Liver (tissue), 9 donors: ENCODE data around the gene TBL1X. TPM values are rescaled to one million over a fixed set of nuclear protein-coding genes. Genes with fewer than 3 reads are reported as not detected.

Source experiments
- DNase-seq: peaks from one replicate; pipeline ENCODE4 v3.0.0-alpha.2; 2017; ENCODE audit warnings: low spot score
- H3K27ac ChIP-seq, 2 donors: one replicate each; pipeline ENCODE4 v1.7.0; 2013; ENCODE audit warnings: inconsistent platforms in 2 of 2, low read length in 2 of 2, control low read depth in 1 of 2, low read depth in 1 of 2, mild to moderate bottlenecking in 1 of 2
- H3K27me3 ChIP-seq, 4 donors: one replicate each; pipeline versions ENCODE4 v1.6.1 to v1.7.0; 2013; ENCODE audit warnings: low read length in 3 of 4, inconsistent platforms in 1 of 4, mild to moderate bottlenecking in 1 of 4, moderate library complexity in 1 of 4; ENCODE audit not compliant: control insufficient read depth in 4 of 4, insufficient read depth in 4 of 4
- H3K36me3 ChIP-seq, 4 donors: one replicate each; pipeline versions ENCODE4 v1.6.1 to v1.7.0; 2013; ENCODE audit warnings: low read length in 3 of 4, mild to moderate bottlenecking in 3 of 4, low read depth in 1 of 4, moderate library complexity in 1 of 4; ENCODE audit not compliant: control insufficient read depth in 4 of 4, insufficient read depth in 3 of 4
- H3K4me1 ChIP-seq, 4 donors: one replicate each; pipeline versions ENCODE4 v1.6.1 to v1.7.0; 2013; ENCODE audit warnings: low read length in 3 of 4, mild to moderate bottlenecking in 3 of 4, moderate library complexity in 1 of 4; ENCODE audit not compliant: control insufficient read depth in 4 of 4, insufficient read depth in 4 of 4
- H3K4me3 ChIP-seq, 3 donors: one replicate each; pipeline versions ENCODE4 v1.6.1 to v1.7.0; 2013; ENCODE audit warnings: low read length in 3 of 3, control low read depth in 1 of 3, low read depth in 1 of 3, mild to moderate bottlenecking in 1 of 3
- H3K9ac ChIP-seq, 2 donors: one replicate each; pipeline ENCODE4 v1.7.0; 2013; ENCODE audit warnings: low read length in 2 of 2, mild to moderate bottlenecking in 2 of 2, moderate library complexity in 2 of 2, control low read depth in 1 of 2, low read depth in 1 of 2
- H3K9me3 ChIP-seq, 4 donors: one replicate each; pipeline versions ENCODE4 v1.6.1 to v1.7.0; 2013; ENCODE audit warnings: low read length in 3 of 4; ENCODE audit not compliant: control insufficient read depth in 4 of 4
- ATF3 ChIP-seq: IDR thresholded peaks from 2 replicates; pipeline ENCODE4 v1.6.1; 2016; ENCODE audit warnings: antibody characterized with exemption
- CTCF ChIP-seq: fragments of 150-350 bp; IDR thresholded peaks from 2 replicates; pipeline ENCODE4 v1.5.1; 2017; ENCODE audit warnings: improper control_type of control experiment, low read depth, low read length; ENCODE audit not compliant: missing input control
- EGR1 ChIP-seq, 2 donors: IDR thresholded peaks; 2 replicates each; pipeline ENCODE4 v1.6.1; 2016 to 2018; ENCODE audit warnings: antibody characterized with exemption in 2 of 2, low read depth in 2 of 2
- FOXA1 ChIP-seq: IDR thresholded peaks from 2 replicates; pipeline ENCODE4 v1.6.1; 2016; ENCODE audit warnings: antibody characterized with exemption
- FOXA2 ChIP-seq: IDR thresholded peaks from 2 replicates; pipeline ENCODE4 v1.6.1; 2016; ENCODE audit warnings: antibody characterized with exemption
- GABPA ChIP-seq, 2 donors: IDR thresholded peaks in 1 of 2; conservative IDR thresholded peaks in 1 of 2; 2 replicates each; pipeline ENCODE4 v1.6.1; 2016; ENCODE audit warnings: antibody characterized with exemption in 2 of 2, mild to moderate bottlenecking in 1 of 2, moderate library complexity in 1 of 2
- HNF4A ChIP-seq, 2 donors: conservative IDR thresholded peaks; 2 replicates each; pipeline ENCODE4 v1.6.1; 2016; ENCODE audit warnings: antibody characterized with exemption in 2 of 2, mild to moderate bottlenecking in 2 of 2
- HNF4G ChIP-seq: IDR thresholded peaks from 2 replicates; pipeline ENCODE4 v1.6.1; 2016; ENCODE audit warnings: antibody characterized with exemption
- JUND ChIP-seq, 2 donors: IDR thresholded peaks; 2 replicates each; pipeline ENCODE4 v1.6.1; 2016; ENCODE audit warnings: antibody characterized with exemption in 2 of 2
- MAX ChIP-seq: IDR thresholded peaks from 2 replicates; pipeline ENCODE4 v1.6.1; 2016; ENCODE audit warnings: antibody characterized with exemption
- NR2F2 ChIP-seq: IDR thresholded peaks from 2 replicates; pipeline ENCODE4 v1.6.1; 2016; ENCODE audit warnings: antibody characterized with exemption
- RAD21 ChIP-seq, 2 donors: IDR thresholded peaks; 2 replicates each; pipeline ENCODE4 v1.6.1; 2016; ENCODE audit warnings: antibody characterized with exemption in 2 of 2, mild to moderate bottlenecking in 2 of 2
- REST ChIP-seq: IDR thresholded peaks from 2 replicates; pipeline ENCODE4 v1.6.1; 2016; ENCODE audit warnings: antibody characterized with exemption, mild to moderate bottlenecking
- RXRA ChIP-seq, 2 donors: IDR thresholded peaks; 2 replicates each; pipeline ENCODE4 v1.6.1; 2017 to 2018; ENCODE audit warnings: antibody characterized with exemption in 2 of 2, mild to moderate bottlenecking in 1 of 2
- SP1 ChIP-seq: IDR thresholded peaks from 2 replicates; pipeline ENCODE4 v1.6.1; 2018; ENCODE audit warnings: antibody characterized with exemption, mild to moderate bottlenecking
- TAF1 ChIP-seq: conservative IDR thresholded peaks from 2 replicates; pipeline ENCODE4 v1.6.1; 2016; ENCODE audit warnings: antibody characterized with exemption, mild to moderate bottlenecking
- YY1 ChIP-seq: IDR thresholded peaks from 2 replicates; pipeline ENCODE4 v1.6.1; 2016; ENCODE audit warnings: antibody characterized with exemption, mild to moderate bottlenecking
- ZBTB33 ChIP-seq: IDR thresholded peaks from 2 replicates; pipeline ENCODE4 v1.6.1; 2016; ENCODE audit warnings: antibody characterized with exemption
- WGBS: extraction: QIAGEN DNeasy Blood & Tissue Kit; methylation state at CpG from one replicate; pipeline ENCODE4 v1.1.7; 2013; 5-methylcytosine and 5-hydroxymethylcytosine counted together
- polyA plus RNA-seq, 2 donors: library from polyadenylated mRNA; stranded (reverse) in 1 of 2; unstranded in 1 of 2; fragments of 200-250 nt in 1 of 2; fragments of >200 nt in 1 of 2; fragmentation: Nextera tagmentation in 1 of 2; extraction: Ambion mirVana in 1 of 2; gene quantifications; one replicate each; pipeline versions ENCODE4 v1.2.1 to v1.2.3, GENCODE V29; 2013 to 2015
- total RNA-seq, 2 donors: library from RNA; depleted of rRNA; stranded (reverse); fragments of >200 nt; gene quantifications; one replicate each; pipeline ENCODE4 v1.2.3, GENCODE V29; 2014
- donor health status: healthy.
- donor health status: healthy.
- donor health status: healthy.
- donor health status: healthy.
- donor health status: healthy.

Gene TBL1X
- total and polyA plus RNA-seq, 4 donors = 11.2 to 15.1 (median 11.8) TPM

- 96% methylated on average over 6 of the region's 6 CpGs for WGBS
- Histone ChIP-seq H3K4me1 (no peaks in the 10 kb centered on the region), H3K27me3 (no peaks in the 10 kb centered on the region), H3K9me3 (no peaks in the 10 kb centered on the region), H3K36me3 (peaks cover 0 to 20% (median 4%) of the 10 kb centered on the region in 4 donors), H3K27ac (no peak overlapping the region), H3K9ac (no peak overlapping the region), H3K4me3 (no peak overlapping the region)
- DNase-seq = no peak
- TF ChIP-seq FOXA1 = no peak
- TF ChIP-seq ZBTB33 = no peak
- TF ChIP-seq GABPA (IDR thresholded peaks at IDR 0.05 in 1 of 2, conservative IDR thresholded peaks at IDR 0.05 in 1 of 2) = no peak
- no peak for TF ChIP-seq ATF3
- TF ChIP-seq TAF1 = no peak
Observed at GRCh38 chrX:9657590-9658256, 192.9 kb downstream of the TBL1X start.

- Histone ChIP-seq H3K9ac (no peak overlapping the region), H3K27me3 (no peaks in the 10 kb centered on the region), H3K4me3 (no peak overlapping the region), H3K9me3 (no peaks in the 10 kb centered on the region), H3K4me1 (no peaks in the 10 kb centered on the region), H3K27ac (no peak overlapping the region), H3K36me3 (peaks cover 0 to 20% (median 4%) of the 10 kb centered on the region in 4 donors)
- TF ChIP-seq GABPA (IDR thresholded peaks at IDR 0.05 in 1 of 2, conservative IDR thresholded peaks at IDR 0.05 in 1 of 2) (no peak), RXRA (IDR thresholded peaks at IDR 0.05) (no peak), YY1 (no peak), NR2F2 (no peak), ZBTB33 (no peak), SP1 (no peak), REST (no peak), JUND (IDR thresholded peaks at IDR 0.05) (no peak), HNF4G (no peak), ATF3 (no peak), RAD21 (IDR thresholded peaks at IDR 0.05) (no peak), FOXA2 (no peak), TAF1 (no peak), CTCF (no peak), HNF4A (conservative IDR thresholded peaks at IDR 0.05) (no peak), EGR1 (IDR thresholded peaks at IDR 0.05; ENCODE audit: low read depth in 2 of 2) (no peak), MAX (no peak), FOXA1 (no peak)
- WGBS = 89% methylated on average over 4 of the region's 4 CpGs
- DNase-seq = no peak
Observed at GRCh38 chrX:9658409-9658808, 193.6 kb downstream of the TBL1X start.
